ENCODE results near the gene DCANP1. TPM values are rescaled to one million over a fixed set of nuclear protein-coding genes. Genes with fewer than 3 reads are reported as not detected.

Gene DCANP1
- total RNA-seq, 2 experiments from 2014 or later: not detected

DNA sequence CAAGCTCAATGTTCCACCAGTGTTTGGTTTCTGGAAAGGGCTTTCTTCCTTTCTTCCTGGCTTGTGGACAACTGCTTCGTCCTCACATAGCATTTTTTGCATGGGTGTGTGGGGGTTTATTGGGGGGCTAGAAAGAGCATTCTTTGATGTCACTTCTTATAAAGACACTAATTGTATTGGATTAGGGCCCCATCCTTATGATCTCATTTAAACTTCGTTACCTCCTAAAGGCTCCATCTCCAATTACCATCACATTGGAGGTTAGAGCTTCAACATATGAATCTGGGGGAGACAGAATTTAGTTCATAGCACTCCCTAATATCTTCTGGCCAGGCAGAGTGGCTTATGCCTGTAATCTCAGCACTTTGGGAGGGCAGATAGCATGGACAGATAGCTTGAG is 42.1 kb downstream of the DCANP1 start:
- H4K20me1 ChIP-seq (ENCODE audit: insufficient read depth, low read length): no peaks in the 10 kb centered on the region
- no peak overlapping the region for H2AFZ ChIP-seq (ENCODE audit: low read length)
- no peak for DNase-seq (ENCODE audit: low spot score)
- H3K9me3 ChIP-seq (ENCODE audit: low read length): no peaks in the 10 kb centered on the region
- no peaks in the 10 kb centered on the region for H3K36me3 ChIP-seq (ENCODE audit: insufficient read depth, low read length)
- CTCF ChIA-PET (ENCODE audit: unreplicated experiment): no interaction called here
- no peaks in the 10 kb centered on the region for H3K9me2 ChIP-seq (ENCODE audit: insufficient read depth, low read length)
- intact Hi-C loops (cut with micrococcal nuclease; ENCODE audit: unreplicated experiment): no loop called here
- TF ChIP-seq, protein P1, sequence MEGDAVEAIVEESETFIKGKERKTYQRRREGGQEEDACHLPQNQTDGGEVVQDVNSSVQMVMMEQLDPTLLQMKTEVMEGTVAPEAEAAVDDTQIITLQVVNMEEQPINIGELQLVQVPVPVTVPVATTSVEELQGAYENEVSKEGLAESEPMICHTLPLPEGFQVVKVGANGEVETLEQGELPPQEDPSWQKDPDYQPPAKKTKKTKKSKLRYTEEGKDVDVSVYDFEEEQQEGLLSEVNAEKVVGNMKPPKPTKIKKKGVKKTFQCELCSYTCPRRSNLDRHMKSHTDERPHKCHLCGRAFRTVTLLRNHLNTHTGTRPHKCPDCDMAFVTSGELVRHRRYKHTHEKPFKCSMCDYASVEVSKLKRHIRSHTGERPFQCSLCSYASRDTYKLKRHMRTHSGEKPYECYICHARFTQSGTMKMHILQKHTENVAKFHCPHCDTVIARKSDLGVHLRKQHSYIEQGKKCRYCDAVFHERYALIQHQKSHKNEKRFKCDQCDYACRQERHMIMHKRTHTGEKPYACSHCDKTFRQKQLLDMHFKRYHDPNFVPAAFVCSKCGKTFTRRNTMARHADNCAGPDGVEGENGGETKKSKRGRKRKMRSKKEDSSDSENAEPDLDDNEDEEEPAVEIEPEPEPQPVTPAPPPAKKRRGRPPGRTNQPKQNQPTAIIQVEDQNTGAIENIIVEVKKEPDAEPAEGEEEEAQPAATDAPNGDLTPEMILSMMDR (conservative IDR thresholded peaks at IDR 0.05; ENCODE audit: low read length): no peak
- TF ChIP-seq EZH2phosphoT487 (IDR thresholded peaks at IDR 0.05; ENCODE audit: borderline replicate concordance, low read depth, low read length): no peak
- POLR2A ChIA-PET: interaction anchor here (0.7 to 1.2 kb wide), 3 partner anchors 11 to 839 kb away, joined by 3 read pairs; no protein-coding TSS in a partner anchor
- H3K4me2 ChIP-seq (ENCODE audit: low read length): no peak overlapping the region
- no peak overlapping the region for H3K27ac ChIP-seq (ENCODE audit: low read depth, low read length, poor library complexity, severe bottlenecking)
- no peaks in the 10 kb centered on the region for H3K79me2 ChIP-seq (ENCODE audit: insufficient read depth, low read depth, low read length)
- no TSS peak for BruUV-seq (replicated peaks)
- peaks cover 2% of the 10 kb centered on the region for H3K4me1 ChIP-seq (ENCODE audit: insufficient read depth, low read length, poor library complexity, severe bottlenecking)
- H3K4me3 ChIP-seq (ENCODE audit: low read depth, low read length, poor library complexity, severe bottlenecking): no peak overlapping the region

DNA sequence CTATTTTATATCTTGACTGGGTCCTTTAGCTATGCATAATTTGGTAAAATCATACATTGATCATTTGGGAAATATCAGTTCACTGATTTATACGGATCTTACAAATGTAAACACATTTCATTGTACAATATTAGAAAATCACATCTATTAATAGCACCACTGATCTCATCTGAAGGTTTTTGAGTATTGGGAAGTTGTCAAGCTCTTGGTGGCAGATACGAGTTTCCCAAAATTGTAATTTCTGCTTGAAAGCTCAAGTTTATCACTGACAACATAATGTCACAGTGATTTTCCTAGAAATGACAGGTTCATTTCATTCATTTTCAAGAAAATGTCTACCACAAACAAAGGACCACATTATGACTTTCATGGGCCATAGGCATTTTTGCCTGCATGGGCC is 45.1 kb downstream of the DCANP1 start:
- Histone ChIP-seq H3K36me3 (ENCODE audit: insufficient read depth, low read length) (peaks cover 6% of the 10 kb centered on the region; the same call in 1 of the 2 replicates), H3K79me2 (ENCODE audit: insufficient read depth, low read depth, low read length) (peaks cover 17% of the 10 kb centered on the region), H4K20me1 (ENCODE audit: insufficient read depth, low read length) (peaks cover 9% of the 10 kb centered on the region), H3K9me2 (ENCODE audit: insufficient read depth, low read length) (no peaks in the 10 kb centered on the region), H3K27ac (ENCODE audit: low read depth, low read length, poor library complexity, severe bottlenecking) (no peak overlapping the region), H3K4me3 (ENCODE audit: low read depth, low read length, poor library complexity, severe bottlenecking) (no peak overlapping the region), H3K9me3 (ENCODE audit: low read length) (no peaks in the 10 kb centered on the region), H3K4me2 (ENCODE audit: low read length) (no peak overlapping the region), H2AFZ (ENCODE audit: low read length) (no peak overlapping the region), H3K4me1 (ENCODE audit: insufficient read depth, low read length, poor library complexity, severe bottlenecking) (peaks cover 20% of the 10 kb centered on the region)
- no peak for DNase-seq (ENCODE audit: low spot score)
- no TSS peak for BruUV-seq (replicated peaks)
- TF ChIP-seq, protein P1 (conservative IDR thresholded peaks at IDR 0.05; ENCODE audit: low read length): no peak
- no peak for TF ChIP-seq EZH2phosphoT487 (IDR thresholded peaks at IDR 0.05; ENCODE audit: borderline replicate concordance, low read depth, low read length)
- CTCF ChIA-PET (ENCODE audit: unreplicated experiment): no interaction called here
- intact Hi-C loops (cut with micrococcal nuclease; ENCODE audit: unreplicated experiment): no loop called here
- POLR2A ChIA-PET: interaction anchor here (0.7 to 0.9 kb wide), 2 partner anchors 10 to 1560 kb away, joined by 3 to 5 read pairs; no protein-coding TSS in a partner anchor

DNA sequence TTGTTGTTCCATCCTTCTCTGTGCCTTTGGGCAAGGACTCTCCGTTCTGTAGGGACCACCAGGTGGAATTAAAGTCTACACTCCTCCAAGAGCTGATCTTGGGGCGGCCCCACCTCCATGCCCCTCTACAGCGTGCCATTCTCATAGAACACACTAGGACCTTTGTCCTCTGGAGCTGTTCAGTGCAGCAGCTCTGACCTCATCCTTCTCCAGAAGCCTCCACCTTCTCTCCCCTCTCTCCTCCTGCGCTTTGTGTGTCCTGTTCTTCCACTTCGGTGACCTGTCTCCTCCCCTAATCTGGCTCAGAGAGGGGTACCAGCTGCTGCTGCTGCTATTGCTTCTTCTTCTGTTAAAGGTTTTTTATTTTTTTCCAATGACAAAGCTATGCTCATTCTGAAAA is 46.3 kb downstream of the DCANP1 start:
- Histone ChIP-seq H3K79me2 (ENCODE audit: insufficient read depth, low read depth, low read length) (peaks cover 28% of the 10 kb centered on the region), H3K4me3 (ENCODE audit: low read depth, low read length, poor library complexity, severe bottlenecking) (no peak overlapping the region), H3K9me3 (ENCODE audit: low read length) (no peaks in the 10 kb centered on the region), H3K9me2 (ENCODE audit: insufficient read depth, low read length) (no peaks in the 10 kb centered on the region), H4K20me1 (ENCODE audit: insufficient read depth, low read length) (peaks cover 19% of the 10 kb centered on the region), H3K36me3 (ENCODE audit: insufficient read depth, low read length) (peaks cover 16% of the 10 kb centered on the region; the same call in 1 of the 2 replicates), H3K27ac (ENCODE audit: low read depth, low read length, poor library complexity, severe bottlenecking) (no peak overlapping the region), H2AFZ (ENCODE audit: low read length) (no peak overlapping the region), H3K4me1 (ENCODE audit: insufficient read depth, low read length, poor library complexity, severe bottlenecking) (peaks cover 31% of the 10 kb centered on the region), H3K4me2 (ENCODE audit: low read length) (no peak overlapping the region)
- BruUV-seq (replicated peaks): no TSS peak
- CTCF ChIA-PET (ENCODE audit: unreplicated experiment): no interaction called here
- TF ChIP-seq EZH2phosphoT487 (IDR thresholded peaks at IDR 0.05; ENCODE audit: borderline replicate concordance, low read depth, low read length): no peak
- TF ChIP-seq, protein P1 (conservative IDR thresholded peaks at IDR 0.05; ENCODE audit: low read length): no peak
- intact Hi-C loops (cut with micrococcal nuclease; ENCODE audit: unreplicated experiment): no loop called here
- POLR2A ChIA-PET: interaction anchor here (0.9 kb wide), 1 partner anchor 11 kb away, joined by 5 read pairs; no protein-coding TSS in a partner anchor
- DNase-seq (ENCODE audit: low spot score): no peak
